Hepatocyte (in vitro differentiated cells): ENCODE results near the gene CELSR1.

Experiments
- CTCF ChIP-seq: fragments of 200-600 bp; sonication (generic); IDR thresholded peaks from 2 replicates; pipeline ENCODE4 v1.5.1; 2016; ENCODE audit warnings: antibody characterized with exemption, mild to moderate bottlenecking; ENCODE audit not compliant: poor library complexity
- EZH2 ChIP-seq: fragments of 200-600 bp; sonication (generic); IDR thresholded peaks from 2 replicates; pipeline ENCODE4 v1.6.1; 2016; ENCODE audit warnings: antibody characterized with exemption, mild to moderate bottlenecking, borderline replicate concordance

GRCh38 chr22:46582281-46582933 lies 45.0 kb upstream of the CELSR1 start:
- TF ChIP-seq CTCF (no peak), EZH2 (no peak)
